22Rv1 (cell line): ENCODE measurements around the gene HK2.

Experiments used
- ZFX ChIP-seq: fragments of 450-650 bp; IDR thresholded peaks from 2 replicates; pipeline ENCODE4 v1.6.1; 2017; ENCODE audit warnings: antibody characterized with exemption, borderline replicate concordance
- TF ChIP-seq, protein P1 (sequence below): fragments of 450-650 bp; IDR thresholded peaks from 2 replicates; pipeline ENCODE4 v1.5.1; 2017; ENCODE audit warnings: mild to moderate bottlenecking

DNA sequence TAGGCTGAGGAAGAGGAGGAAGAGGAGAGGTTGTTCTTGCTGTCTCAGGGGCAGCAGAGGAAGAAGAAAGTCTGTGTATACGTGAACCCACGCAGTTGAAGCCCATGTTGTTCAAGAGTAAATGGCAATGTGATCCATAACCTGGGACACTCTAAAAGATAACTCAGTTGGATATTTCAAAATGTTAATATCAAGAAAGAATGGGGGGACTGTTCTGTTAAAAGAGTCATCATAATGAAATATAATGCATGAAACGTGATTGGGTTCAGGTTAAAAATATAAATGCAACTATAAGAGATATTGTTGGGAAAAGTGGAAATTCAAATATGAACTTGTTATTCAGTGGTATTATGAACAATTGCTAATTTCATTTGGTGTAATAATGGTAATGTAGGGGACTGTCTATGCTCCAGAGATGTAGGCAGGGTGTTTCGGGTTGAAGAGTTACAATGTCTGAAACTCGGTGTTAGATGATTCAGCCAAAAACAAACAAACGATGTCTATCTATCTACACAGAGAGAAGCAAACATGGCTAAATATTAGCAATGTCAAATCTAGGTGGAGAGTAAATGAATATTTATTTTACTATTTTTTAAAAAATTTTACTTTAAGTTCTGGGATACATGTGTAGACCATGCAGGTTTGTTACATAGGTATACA lies 103.4 kb downstream of the HK2 start:
- TF ChIP-seq, protein P1, sequence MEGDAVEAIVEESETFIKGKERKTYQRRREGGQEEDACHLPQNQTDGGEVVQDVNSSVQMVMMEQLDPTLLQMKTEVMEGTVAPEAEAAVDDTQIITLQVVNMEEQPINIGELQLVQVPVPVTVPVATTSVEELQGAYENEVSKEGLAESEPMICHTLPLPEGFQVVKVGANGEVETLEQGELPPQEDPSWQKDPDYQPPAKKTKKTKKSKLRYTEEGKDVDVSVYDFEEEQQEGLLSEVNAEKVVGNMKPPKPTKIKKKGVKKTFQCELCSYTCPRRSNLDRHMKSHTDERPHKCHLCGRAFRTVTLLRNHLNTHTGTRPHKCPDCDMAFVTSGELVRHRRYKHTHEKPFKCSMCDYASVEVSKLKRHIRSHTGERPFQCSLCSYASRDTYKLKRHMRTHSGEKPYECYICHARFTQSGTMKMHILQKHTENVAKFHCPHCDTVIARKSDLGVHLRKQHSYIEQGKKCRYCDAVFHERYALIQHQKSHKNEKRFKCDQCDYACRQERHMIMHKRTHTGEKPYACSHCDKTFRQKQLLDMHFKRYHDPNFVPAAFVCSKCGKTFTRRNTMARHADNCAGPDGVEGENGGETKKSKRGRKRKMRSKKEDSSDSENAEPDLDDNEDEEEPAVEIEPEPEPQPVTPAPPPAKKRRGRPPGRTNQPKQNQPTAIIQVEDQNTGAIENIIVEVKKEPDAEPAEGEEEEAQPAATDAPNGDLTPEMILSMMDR, result no peak
- TF ChIP-seq ZFX, result no peak
